ENCODE data around the gene IPPK. TPM values are rescaled to one million over a fixed set of nuclear protein-coding genes. Genes with fewer than 3 reads are reported as not detected.

Gene IPPK
- total and polyA plus RNA-seq, 3 donors from 2014 or later = 21.0 to 25.0 (median 21.9) TPM

DNA sequence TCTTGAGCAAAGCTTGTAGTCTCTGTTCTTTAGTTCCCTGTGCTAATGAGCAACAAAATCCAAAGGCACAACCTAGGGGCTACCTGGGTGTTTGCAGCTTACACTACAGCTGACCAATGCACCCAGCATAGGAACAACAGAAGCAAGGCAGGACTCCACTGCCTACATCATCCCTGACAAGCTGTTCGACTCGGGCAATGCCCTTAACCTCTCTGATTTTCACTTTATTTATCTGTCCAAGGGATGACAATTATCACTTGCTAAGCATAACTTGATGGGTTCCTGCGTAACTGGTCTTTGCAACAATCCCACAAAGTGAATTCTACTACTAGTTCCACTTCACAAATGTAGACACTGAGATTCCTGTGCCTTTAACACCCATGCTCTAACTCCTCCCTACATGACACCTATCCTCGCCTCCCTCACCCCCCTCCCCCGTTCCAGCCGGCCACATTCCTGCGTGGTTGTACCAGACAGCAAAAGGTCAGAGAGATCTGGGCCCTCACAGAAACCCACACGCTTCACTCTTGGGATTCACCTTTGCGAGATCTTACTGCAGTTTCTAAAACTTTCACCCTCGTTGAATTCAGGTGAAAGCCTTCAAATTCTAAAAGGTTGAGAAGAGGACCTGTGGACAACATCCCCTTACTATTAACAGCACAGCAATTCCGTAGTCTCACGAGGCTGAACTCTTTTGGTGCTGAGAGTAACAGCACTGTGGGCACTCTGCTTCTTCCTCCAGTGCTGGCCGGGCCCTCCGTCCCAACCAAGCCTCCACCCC, 995 bp downstream of the IPPK start:
- Histone ChIP-seq H3K4me1 (peaks cover 12% of the 10 kb centered on the region), H3K9me3 (no peaks in the 10 kb centered on the region), H3K27ac (peak overlapping the region in 1 of 2 donors; percentile 83), H3K4me3 (peak overlapping the region; percentile 82 to 93), H3K36me3 (ENCODE audit: low read depth, missing control alignments) (no peaks in the 10 kb centered on the region), H3K27me3 (no peaks in the 10 kb centered on the region)
- 12 to 17% methylated on average over 10 to 14 of the region's 14 CpGs for WGBS, 2 donors
- DNase-seq = peak; percentile 55
- intact Hi-C loops (cut with DNase I; ENCODE audit: low total_unique reads) = no loop called here
- TF ChIP-seq CTCF (IDR thresholded peaks at IDR 0.05) = no peak
- TF ChIP-seq POLR2A (IDR thresholded peaks at IDR 0.05) = no peak

DNA sequence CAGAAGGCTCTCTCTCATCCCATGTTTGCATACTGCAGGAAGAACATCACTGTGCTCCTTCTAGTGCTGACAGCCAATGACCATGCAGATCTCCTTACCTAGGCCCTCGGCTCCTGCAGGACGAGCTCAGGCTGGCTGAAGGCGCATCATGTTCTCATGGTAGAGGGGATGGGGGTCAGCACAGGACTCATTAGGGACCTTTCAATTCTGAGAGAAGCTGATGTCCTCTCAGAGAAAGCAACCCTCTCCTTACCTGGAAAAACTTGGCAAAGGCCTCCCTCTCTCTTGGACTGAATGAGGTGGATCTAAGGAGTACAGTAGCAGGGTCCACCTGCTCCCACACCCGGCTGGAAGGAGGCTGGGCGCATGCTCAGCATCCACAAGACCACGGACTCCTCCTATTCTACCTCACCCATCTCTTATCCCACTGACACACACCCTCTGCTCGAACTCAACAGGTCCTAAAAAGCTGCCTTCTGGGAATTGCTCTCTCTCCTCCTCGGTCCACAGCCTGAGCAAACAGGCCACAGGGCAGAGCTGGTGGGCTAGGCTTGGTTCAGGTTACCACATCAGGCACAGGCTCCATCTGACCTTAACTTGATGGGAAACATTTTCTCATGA, 2.9 kb downstream of the IPPK start:
- 90 to 92% methylated on average over 8 of the region's 8 CpGs for WGBS, 2 donors
- no peaks in the 10 kb centered on the region for H3K9me3 ChIP-seq
- H3K27ac ChIP-seq = no peak overlapping the region
- intact Hi-C loops (cut with DNase I; ENCODE audit: low total_unique reads) = no loop called here
- TF ChIP-seq POLR2A (IDR thresholded peaks at IDR 0.05) (no peak), CTCF (IDR thresholded peaks at IDR 0.05) (no peak)
- no peaks in the 10 kb centered on the region for H3K27me3 ChIP-seq
- H3K4me3 ChIP-seq = no peak overlapping the region
- peaks cover 12% of the 10 kb centered on the region for H3K4me1 ChIP-seq
- H3K36me3 ChIP-seq (ENCODE audit: low read depth, missing control alignments) = no peaks in the 10 kb centered on the region
- no peak for DNase-seq

GRCh38 chr9:92666236-92666635, 3.7 kb downstream of the IPPK start:
- Histone ChIP-seq H3K27ac (no peak overlapping the region), H3K4me1 (peaks cover 11% of the 10 kb centered on the region), H3K4me3 (no peak overlapping the region), H3K9me3 (no peaks in the 10 kb centered on the region), H3K36me3 (ENCODE audit: low read depth, missing control alignments) (no peaks in the 10 kb centered on the region), H3K27me3 (no peaks in the 10 kb centered on the region)
- intact Hi-C loops (cut with DNase I; ENCODE audit: low total_unique reads) = no loop called here
- 88 to 91% methylated on average over 6 of the region's 6 CpGs for WGBS, 2 donors
- TF ChIP-seq CTCF (IDR thresholded peaks at IDR 0.05) (no peak), POLR2A (IDR thresholded peaks at IDR 0.05) (no peak)
- DNase-seq = no peak

- no peak for DNase-seq
Observed at GRCh38 chr9:92665836-92666235, 4.1 kb downstream of the IPPK start.

More at GRCh38 chr9:92665836-92666235, 4.1 kb downstream of the IPPK start:
- H3K36me3 ChIP-seq (ENCODE audit: low read depth, missing control alignments) = no peaks in the 10 kb centered on the region
- H3K4me3 ChIP-seq = no peak overlapping the region
- peaks cover 9% of the 10 kb centered on the region for H3K4me1 ChIP-seq
- no peaks in the 10 kb centered on the region for H3K27me3 ChIP-seq
- H3K9me3 ChIP-seq = no peaks in the 10 kb centered on the region
- WGBS, 2 donors = 94 to 96% methylated on average over 3 of the region's 3 CpGs
- no peak for TF ChIP-seq CTCF (IDR thresholded peaks at IDR 0.05)
- no peak overlapping the region for H3K27ac ChIP-seq
- intact Hi-C loops (cut with DNase I; ENCODE audit: low total_unique reads) = no loop called here

All from testis (tissue), 3 donors.